Stimulated activated CD4-positive, alpha-beta T cell treated with anti-CD3 and anti-CD28 coated beads, Interleukin-4, amount 100 ng/mL, for 1 hour (primary cell): ENCODE measurements around the gene VSTM2L.
"Not testable (repeated sequence)": the region's sequence is repeated elsewhere in the genome, so short reads cannot be mapped to it uniquely, and the experiment has no call there.

Experiments used
- DNase-seq: peaks from one replicate; pipeline ENCODE4 v3.0.0-alpha.2; 2020

The VSTM2L gene

DNA sequence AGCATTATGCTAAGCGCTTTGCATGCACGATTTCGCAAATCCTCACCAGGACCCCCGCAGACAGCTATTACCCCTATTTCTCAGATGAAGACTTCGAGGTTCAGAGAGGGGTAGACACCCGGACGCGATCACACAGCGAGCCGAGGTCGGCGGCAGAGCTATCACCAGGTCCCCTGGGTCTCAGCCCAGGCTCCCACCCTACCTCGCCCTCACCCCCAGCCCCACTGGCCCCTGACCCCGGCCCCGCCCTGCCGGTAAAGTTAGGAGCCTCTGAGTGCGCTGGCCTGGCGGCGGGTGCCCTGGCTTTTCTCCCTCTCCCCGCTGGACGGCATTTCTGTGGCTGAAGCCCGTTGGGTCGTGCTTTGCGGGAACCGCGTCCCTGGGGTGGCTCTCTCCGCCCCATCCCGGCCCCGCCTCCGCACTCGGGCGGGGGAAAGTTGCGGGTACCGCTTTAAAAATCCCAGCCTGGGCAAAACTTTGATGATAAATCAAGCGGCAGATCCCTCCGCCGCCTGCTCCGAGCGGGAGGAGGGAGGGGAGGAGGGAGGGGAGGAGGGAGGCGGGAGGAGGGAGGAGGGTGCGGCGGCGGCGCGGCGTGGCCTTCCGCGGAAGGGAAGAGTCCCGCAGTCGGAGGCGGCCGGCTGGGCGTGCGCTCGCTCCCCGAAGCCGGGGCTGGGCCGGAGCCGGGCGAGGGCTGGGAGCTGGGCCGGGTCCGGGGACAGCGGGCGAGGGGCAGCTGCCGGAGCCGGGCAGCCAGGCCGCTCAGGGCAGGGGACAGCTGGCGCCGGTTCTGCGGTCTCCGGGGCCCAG lies at the start of gene VSTM2L:
Gene VSTM2L (plus strand): TSS at position 624 of the 810 bp plus-strand sequence. CDS start 224 bp downstream, outside the sequence.
- peak; percentile 12 for DNase-seq

DNA sequence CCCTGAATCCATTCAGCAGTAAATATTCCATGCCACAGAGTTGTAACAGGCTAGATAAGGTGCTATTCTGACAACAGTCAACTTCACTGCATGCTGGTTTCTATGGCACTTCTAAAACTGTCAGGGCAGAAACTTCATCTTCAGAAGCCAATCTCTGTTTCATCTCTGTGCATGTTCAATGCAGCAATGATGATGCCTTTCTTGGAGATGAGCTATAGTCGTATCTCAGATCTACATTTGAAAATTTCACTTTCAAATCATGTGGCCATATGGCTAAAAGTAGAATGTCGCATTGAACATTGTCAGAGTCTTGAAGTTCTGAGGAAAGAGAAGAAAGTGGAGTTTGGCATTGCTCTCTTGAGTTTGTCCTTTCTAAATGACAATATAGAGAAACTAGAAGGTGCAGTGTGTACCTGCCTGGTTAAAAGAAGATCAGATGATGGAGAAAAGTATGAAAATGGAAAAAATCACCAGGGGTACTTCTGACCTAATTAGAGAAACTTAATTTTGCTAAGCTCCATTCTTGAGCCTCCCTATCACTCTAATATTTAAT lies 49.0 kb upstream of the VSTM2L start:
- no peak for DNase-seq

- not testable (repeated sequence) for DNase-seq
Measured at GRCh38 chr20:37856034-37856433, 46.9 kb upstream of the VSTM2L start.

DNA sequence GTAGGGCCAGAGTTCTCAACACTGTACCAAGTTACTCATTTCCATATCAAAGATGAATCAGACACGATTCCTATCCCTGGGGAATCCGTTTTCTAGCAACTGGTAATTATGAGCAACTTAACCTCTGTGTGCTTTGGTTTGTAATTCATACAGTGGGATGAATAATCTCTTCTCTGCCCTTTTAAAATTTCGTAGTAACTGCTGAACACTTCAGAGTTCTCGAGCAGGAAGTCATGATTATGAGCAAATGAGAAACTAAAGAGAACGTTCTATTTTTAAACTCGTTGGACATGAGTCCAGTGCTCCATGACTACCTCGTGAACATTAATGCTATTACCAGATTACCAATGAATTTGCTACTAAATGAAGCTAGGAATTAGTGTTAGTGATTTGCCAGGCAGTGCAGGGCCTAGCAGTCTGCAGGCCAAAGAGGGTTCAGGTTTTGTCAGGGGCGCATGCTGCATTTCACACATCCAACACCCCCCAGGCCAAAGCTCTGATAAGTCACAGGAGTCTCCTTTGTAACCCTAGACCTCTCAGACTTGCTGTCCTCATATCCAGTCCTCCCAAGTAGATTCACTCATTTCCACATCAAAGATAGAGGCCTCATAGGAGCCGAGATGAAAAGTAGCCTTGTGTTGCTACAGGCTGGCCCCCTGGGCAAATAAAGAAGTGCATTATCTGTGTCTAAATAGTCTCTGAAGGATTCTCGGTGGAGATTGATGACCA lies 45.8 kb upstream of the VSTM2L start:
- no peak for DNase-seq

DNA sequence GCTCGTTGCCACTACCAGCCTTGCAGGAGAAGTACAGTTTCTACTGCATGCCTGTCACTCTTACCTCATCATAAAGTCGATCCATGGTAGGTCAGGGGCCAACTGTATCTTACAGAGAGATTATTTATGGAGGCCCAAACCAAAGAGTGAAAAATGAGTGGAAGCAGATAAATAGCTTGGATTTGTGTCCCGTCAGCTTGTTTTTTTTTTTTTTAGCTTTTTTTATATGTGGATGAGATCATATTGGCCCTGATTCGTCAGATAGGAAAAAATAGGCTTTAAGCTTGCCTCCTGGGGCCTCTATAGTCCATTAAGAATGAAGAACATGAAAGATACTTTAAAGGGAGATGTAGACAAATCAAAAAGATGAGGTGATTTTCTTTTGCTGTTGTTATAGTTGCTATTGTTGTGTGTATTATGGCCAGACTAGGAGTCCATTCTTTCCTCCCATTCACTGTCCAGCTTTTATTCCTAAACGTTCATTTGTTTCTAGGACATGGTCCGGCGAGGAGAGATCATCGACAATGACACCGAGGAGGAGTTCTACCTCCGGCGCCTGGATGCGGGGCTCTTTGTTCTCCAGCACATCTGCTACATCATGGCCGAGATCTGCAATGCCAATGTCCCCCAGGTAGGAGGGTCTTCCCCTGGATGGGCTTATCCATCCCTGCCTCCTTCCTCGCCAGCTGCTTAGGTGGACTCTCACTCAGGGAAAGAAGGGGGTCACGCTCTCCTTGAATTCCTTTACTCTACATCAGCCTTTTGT lies 43.3 kb upstream of the VSTM2L start:
- no peak for DNase-seq

DNA sequence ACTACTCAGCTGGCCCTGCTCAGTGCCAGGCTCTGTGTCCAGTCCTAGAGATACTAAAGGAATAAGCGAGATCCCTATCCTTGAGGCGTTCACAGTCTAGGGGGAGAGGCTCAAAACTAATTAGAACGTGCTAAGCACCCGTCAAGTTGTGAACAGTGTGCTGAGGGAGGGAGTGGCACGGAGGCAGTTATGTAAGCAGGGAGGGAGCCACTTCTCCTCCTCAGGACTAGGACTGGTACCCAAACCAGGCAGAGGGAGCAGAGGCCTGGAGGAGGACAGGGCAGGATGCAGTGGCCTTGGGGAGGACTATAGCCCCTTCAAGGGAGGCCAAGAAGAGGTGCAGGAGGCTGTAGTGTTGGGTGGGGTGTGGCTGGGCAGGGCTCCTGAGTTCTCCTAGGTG lies 39.6 kb upstream of the VSTM2L start:
- DNase-seq = no peak

- no peak for DNase-seq
Measured at GRCh38 chr20:37864298-37864697, 38.6 kb upstream of the VSTM2L start.

DNA sequence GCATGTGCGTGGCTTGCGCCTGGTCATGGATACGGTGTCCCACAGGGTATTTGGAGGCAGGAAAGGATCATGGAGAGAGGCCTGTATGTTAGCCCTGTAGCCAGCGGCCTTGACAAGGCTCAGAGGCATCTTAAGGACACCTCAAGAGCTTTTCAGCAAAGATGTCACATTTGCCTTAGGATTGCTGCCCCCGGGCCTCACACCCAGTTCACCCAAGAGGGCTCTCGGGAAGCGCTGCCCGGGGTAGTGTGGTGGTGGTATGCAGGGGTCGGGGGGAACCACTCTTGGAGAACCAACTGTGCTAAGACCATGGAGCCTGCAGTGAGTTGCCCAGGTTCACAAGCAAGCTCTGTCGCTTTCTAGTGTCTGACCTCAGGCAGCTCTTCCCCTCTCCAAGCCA lies 36.9 kb upstream of the VSTM2L start:
- no peak for DNase-seq

- no peak for DNase-seq
Measured at GRCh38 chr20:37867289-37868195, 35.4 kb upstream of the VSTM2L start.

DNA sequence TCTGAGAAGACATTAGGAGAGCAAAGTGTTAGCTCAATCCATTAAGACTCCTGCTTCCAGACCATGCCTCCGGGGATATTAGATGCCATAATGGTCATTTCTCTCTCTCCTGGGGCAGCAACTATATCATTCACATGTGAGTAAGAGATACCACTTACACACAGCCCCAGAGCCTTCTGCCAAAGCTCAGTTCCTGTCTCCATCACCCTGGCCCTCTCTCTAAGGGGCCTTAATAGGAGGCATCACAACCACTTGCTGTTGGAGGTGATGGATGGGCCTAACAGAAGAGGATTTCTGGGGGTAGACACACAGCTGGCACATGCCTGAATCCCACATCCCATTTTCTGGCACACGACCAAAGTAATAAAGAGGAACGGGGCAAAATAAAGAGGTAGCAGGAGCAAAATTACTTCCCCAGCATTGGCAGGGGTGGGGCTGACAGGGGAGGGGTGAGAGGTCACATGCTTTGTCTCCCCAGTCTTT lies 34.0 kb upstream of the VSTM2L start:
- no peak for DNase-seq

DNA sequence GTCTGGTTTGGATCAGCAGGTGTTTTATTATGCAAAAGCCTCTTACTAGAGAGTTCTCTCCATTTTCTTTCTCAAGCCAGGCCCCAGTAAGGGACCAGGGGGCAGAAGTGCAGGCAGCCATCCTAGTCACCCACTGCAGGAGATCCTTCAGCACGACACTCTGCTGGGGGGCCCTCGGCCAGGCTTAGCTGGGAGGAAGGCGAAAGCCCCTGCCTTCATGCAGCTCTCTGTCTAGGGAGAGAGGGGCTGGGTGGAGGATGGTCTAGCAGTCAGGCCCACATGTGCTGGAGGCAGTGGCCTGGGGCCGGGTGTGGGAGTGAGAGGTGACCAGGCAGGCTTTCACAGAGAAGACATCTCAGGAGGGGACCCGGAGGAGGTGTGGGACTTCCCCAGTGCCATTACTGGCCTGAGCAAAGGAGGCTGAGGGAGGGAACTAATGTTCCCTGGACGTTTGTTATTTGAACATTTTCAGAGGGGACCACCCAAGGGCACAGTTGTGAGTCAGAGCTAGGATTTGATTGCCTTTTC lies 33.5 kb upstream of the VSTM2L start:
- DNase-seq = no peak

DNA sequence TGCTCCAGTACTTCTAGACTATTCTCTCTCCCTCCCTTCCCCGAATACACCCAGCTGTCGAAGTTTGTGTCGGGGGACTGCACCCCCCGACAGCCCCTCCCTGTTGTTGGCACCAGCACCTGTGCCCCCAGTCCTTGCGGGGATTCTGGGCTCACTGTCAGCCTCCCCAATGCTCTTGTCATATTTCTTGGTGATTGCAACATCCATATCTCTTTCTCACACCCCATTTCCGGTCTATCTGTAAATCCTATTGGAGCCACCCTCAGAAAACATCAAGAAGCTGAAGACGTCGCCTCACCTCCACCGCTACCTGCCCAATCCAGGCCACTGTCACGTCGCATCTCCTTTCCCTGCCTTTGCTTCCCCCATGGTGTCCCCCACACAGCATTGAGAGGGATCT lies 32.6 kb upstream of the VSTM2L start:
- DNase-seq = no peak

GRCh38 chr20:37871751-37872150 lies 31.2 kb upstream of the VSTM2L start:
- DNase-seq = no peak

- no peak for DNase-seq
Measured at GRCh38 chr20:37872161-37872560, 30.8 kb upstream of the VSTM2L start.

- DNase-seq = no peak
Measured at GRCh38 chr20:37873884-37874283, 29.0 kb upstream of the VSTM2L start.

DNA sequence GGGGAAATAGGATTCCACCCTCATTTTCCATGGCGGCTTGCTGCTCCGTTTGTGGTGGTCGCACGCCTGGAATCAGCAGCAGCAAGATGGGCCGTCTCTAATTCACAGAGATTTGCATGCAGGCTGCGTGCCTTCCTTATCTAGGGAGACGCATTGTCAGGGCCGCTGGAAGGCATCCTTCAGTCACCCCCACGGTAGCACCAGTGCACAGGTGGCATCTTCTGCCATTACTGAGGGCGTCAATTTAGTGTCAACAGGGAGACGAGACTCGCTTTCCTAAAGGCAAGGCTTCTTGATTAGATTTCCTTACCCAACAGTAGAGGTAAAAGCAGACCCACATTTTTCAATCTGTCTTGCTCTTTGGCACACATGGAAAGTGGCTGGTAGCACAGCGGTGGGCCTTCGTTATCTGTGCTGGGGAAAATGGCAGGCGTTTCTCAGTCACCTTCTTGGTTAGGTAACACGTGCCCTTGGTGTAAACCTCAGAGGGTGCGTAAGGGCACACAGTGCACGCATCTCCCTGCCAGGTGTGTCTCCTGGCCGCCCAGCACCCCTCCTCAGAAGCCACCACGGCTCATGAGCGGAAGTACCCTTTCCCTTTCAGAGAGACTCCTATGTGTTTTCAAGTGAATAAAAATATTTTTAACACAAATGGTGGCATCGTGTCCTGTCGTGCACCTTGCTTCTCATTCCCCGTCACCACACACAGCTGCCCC lies 27.3 kb upstream of the VSTM2L start:
- DNase-seq = no peak

DNA sequence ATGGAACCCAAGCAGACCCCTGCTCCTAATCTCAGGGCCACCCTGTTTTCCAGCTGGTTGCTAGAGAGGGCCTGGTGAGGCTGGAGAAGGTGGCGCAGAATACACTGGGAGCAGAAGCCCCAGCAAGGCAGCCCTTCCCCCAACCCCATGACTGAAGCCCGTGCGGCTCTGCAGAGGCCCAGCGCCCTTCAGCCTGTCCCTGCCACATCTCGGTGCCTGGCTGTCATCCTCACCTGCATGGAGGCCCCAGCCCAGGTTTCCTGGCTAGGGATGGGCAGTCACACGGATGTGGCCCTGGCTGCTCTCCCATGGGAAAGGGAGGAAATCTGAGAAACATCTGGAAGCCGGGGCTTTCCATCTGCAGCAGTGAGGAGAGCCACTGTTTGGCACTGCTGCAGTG lies 26.1 kb upstream of the VSTM2L start:
- no peak for DNase-seq

DNA sequence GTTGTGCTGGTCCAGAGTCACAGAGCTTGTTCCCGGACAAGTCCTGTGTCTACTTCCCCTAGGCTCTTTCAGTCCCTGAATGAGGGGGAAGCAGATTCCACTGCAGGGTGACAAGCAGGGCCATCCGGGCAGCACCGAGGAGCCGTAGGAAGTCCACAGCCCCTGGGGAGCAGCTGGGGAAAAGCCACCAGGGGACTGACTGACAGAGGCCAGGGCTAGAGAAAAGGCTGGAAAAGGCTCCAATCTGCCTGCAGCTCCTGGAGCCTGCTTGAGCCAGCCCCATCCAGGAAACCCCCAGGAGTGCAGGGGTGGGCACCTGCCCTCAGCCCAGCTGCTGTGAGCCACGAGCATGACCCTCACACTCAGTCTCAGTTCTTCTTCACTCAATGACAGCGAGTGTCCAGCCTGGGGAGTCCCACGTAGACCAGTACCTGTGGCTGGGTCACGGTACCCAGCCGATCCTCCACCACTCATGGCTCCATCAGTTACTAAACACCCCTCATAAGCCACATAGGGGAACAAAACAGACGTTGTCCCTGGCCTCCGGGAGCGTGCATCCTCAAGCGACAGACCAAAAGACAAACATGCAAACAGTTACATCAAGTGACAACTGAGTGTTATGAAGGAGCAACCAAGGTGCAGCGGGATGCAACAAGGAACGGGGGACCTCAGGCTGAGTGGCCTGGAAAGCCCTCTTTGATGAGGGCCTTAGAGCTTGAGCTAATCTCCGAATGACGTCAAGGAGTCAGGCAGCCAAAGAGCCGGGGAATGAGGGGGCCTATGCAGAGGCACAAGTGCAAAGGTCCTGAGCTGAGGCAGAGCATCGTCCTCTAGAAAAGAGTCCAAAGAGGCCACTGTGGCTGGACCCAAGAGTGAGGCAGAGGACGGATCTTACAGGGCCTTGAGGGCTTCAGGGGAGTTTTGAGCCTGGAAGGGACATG lies 24.8 kb upstream of the VSTM2L start:
- DNase-seq = no peak

GRCh38 chr20:37878835-37879599 lies 23.9 kb upstream of the VSTM2L start:
- DNase-seq = no peak
